Panc1 (cell line): ENCODE measurements around the gene NOS3. TPM values are rescaled to one million over a fixed set of nuclear protein-coding genes. Genes with fewer than 3 reads are reported as not detected.

Source experiments
- ATAC-seq: fragments of 200-7000 bp; cut with Tn5 transposase; 2 replicates; pipeline ENCODE4 v1.9.1; 2020; ENCODE audit warnings: mild to moderate bottlenecking, moderate library complexity
- BruUV-seq: library from RNA; stranded (reverse); fragments of 400-500 nt; replicated peaks from 2 replicates; lab custom pipeline; 2021; lab: Mats Ljungman, UMichigan
- CTCF ChIA-PET: fragments of 300-600 bp; sonication (Branson Sonifier 250); formaldehyde crosslinking; loops from one replicate; lab custom pipeline; 2022; ENCODE audit warnings: antibody characterized with exemption; lab: Charles Lee
- POLR2A ChIA-PET: fragments of 300-600 bp; sonication (Branson Sonifier 250); formaldehyde crosslinking; loops from one replicate; lab custom pipeline; 2022; ENCODE audit warnings: antibody characterized with exemption; lab: Charles Lee
- DNase-seq: peaks from one replicate; pipeline ENCODE4 v3.0.0-alpha.2; 2010; ENCODE audit warnings: low read depth, low spot score
- H3K27ac ChIP-seq: 2 replicates; pipeline ENCODE4 v1.5.1; 2011; ENCODE audit warnings: mild to moderate bottlenecking, low read length, inconsistent platforms
- H3K27me3 ChIP-seq: fragments of 200-500 bp; sonication (Bioruptor generic); 2 replicates; pipeline ENCODE4 v1.6.0; 2014; ENCODE audit warnings: low read length, inconsistent platforms; ENCODE audit not compliant: control insufficient read depth, insufficient read depth
- H3K36me3 ChIP-seq: fragments of 200-500 bp; sonication (Bioruptor generic); 2 replicates; pipeline ENCODE4 v1.5.1; 2014; ENCODE audit warnings: inconsistent platforms, mild to moderate bottlenecking, low read length, moderate library complexity; ENCODE audit not compliant: control insufficient read depth, insufficient read depth
- H3K4me1 ChIP-seq: 2 replicates; pipeline ENCODE4 v1.5.1; 2011; ENCODE audit warnings: inconsistent platforms, mild to moderate bottlenecking, low read length, moderate library complexity; ENCODE audit not compliant: control insufficient read depth, insufficient read depth
- H3K4me3 ChIP-seq, 2 experiments: 2 replicates each; pipeline ENCODE4 v1.5.1; 2011 to 2012; ENCODE audit warnings: low read depth in 2 of 2, low read length in 2 of 2, mild to moderate bottlenecking in 2 of 2, inconsistent platforms in 1 of 2, moderate library complexity in 1 of 2
- H3K9me3 ChIP-seq: fragments of 200-500 bp; sonication (Bioruptor generic); 2 replicates; pipeline ENCODE4 v1.5.1; 2014; ENCODE audit warnings: low read depth, mild to moderate bottlenecking, inconsistent platforms, low read length, moderate library complexity; ENCODE audit not compliant: control insufficient read depth, insufficient read depth
- POLR2AphosphoS5 ChIP-seq: IDR thresholded peaks from 2 replicates; pipeline ENCODE4 v1.6.1; 2012; ENCODE audit warnings: mild to moderate bottlenecking, low read depth, low read length, moderate library complexity
- SIN3A ChIP-seq: IDR thresholded peaks from 2 replicates; pipeline ENCODE4 v1.6.1; 2012; ENCODE audit warnings: low read depth, mild to moderate bottlenecking, low read length, moderate library complexity, borderline replicate concordance; ENCODE audit not compliant: insufficient read depth
- TCF7L2 ChIP-seq: IDR thresholded peaks from 2 replicates; pipeline ENCODE4 v1.6.1; 2011; ENCODE audit warnings: mild to moderate bottlenecking, low read depth, low read length, inconsistent platforms
- in situ Hi-C: cut with HindIII; loops from 2 replicates; pipeline ENCODE4 v1.10.0; 2016; ENCODE audit warnings: low sequenced_read_pairs, low pct_unique_long_range_greater_than_20kb
- intact Hi-C: fragments of 100-400 bp; cut with micrococcal nuclease; formaldehyde crosslinking; loops from one replicate; pipeline ENCODE4 v1.10.0; 2022; ENCODE audit not compliant: unreplicated experiment
- total RNA-seq: library from RNA; stranded (reverse); gene quantifications from one replicate; pipeline ENCODE4 v1.2.1, GENCODE V29; 2021; ENCODE audit not compliant: unreplicated experiment
- TF ChIP-seq, protein P1 (sequence below): fragments of 450-650 bp; IDR thresholded peaks from 2 replicates; pipeline ENCODE4 v1.5.1; 2017; ENCODE audit warnings: mild to moderate bottlenecking
- TF ChIP-seq, protein P2 (sequence below), 2 experiments: IDR thresholded peaks; 2 replicates each; pipeline ENCODE4 v1.6.1; 2011 to 2012; ENCODE audit warnings: low read depth in 2 of 2, control low read depth in 1 of 2, low read length in 1 of 2, mild to moderate bottlenecking in 1 of 2, moderate library complexity in 1 of 2; ENCODE audit not compliant: insufficient read depth in 1 of 2

NOS3 gene
- total RNA-seq, 1 experiment from 2014 or later, result 3.1 TPM

DNA sequence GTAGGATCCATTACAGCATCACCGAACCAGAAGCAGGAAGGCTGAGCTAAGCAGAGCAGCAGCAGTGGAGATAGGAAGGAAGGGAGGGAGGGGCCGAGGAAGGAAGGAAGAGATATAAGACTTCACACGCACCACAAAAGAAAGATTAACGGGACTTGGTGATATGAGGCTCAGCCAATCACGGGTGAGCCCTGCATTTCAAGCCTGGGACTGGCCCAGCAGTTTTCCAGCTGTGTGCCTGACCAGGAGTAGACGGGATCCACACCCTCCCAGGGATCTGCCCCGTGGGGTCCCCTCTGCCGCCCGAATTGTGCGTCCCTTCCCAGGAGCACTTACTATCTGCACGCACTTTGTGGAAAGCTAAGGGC lies 17.3 kb downstream of the NOS3 start:
- POLR2A ChIA-PET, result no interaction called here
- H3K27ac ChIP-seq, result peak overlapping the region; percentile 12; the same call in 1 of the 2 replicates

DNA sequence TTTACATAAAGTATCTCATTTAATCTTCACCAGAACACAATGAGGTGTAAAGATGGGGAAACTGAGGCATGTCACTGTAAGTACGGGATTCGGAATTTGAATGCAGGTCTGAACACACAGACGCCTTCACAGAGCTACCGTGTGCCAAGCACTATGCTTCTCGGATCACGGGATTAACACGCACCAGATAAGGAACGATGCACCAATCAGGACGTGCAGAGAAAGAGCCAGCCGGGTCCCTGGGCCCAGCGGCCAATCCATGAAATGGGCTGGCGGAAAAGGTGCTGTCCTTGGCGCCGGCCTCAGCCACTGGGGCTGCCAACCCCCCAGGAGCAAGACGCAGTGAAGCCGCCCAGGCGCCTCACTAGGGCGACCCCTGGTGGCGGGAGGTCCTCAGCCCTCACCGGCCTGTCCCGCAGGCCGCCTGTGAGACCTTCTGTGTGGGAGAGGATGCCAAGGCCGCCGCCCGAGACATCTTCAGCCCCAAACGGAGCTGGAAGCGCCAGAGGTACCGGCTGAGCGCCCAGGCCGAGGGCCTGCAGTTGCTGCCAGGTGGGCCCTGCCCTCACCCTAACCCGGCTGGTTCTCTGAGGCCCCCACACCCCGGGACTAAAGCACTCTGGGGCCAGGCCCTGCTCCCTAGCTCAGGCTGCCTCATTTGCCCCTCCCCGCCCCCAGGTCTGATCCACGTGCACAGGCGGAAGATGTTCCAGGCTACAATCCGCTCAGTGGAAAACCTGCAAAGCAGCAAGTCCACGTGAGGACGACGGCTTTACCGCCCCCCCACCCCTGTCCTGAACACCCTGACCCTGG lies 17.9 kb downstream of the NOS3 start:
- no peak for TF ChIP-seq POLR2AphosphoS5
- TF ChIP-seq, protein P1, sequence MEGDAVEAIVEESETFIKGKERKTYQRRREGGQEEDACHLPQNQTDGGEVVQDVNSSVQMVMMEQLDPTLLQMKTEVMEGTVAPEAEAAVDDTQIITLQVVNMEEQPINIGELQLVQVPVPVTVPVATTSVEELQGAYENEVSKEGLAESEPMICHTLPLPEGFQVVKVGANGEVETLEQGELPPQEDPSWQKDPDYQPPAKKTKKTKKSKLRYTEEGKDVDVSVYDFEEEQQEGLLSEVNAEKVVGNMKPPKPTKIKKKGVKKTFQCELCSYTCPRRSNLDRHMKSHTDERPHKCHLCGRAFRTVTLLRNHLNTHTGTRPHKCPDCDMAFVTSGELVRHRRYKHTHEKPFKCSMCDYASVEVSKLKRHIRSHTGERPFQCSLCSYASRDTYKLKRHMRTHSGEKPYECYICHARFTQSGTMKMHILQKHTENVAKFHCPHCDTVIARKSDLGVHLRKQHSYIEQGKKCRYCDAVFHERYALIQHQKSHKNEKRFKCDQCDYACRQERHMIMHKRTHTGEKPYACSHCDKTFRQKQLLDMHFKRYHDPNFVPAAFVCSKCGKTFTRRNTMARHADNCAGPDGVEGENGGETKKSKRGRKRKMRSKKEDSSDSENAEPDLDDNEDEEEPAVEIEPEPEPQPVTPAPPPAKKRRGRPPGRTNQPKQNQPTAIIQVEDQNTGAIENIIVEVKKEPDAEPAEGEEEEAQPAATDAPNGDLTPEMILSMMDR, result peak; percentile 97
- H3K36me3 ChIP-seq, result no peaks in the 10 kb centered on the region
- POLR2A ChIA-PET, result no interaction called here
- peaks cover 34% of the 10 kb centered on the region for H3K4me1 ChIP-seq
- H3K9me3 ChIP-seq, result no peaks in the 10 kb centered on the region
- H3K27me3 ChIP-seq, result no peaks in the 10 kb centered on the region
- ATAC-seq (peak; percentile 85), DNase-seq (no peak)
- H3K4me3 ChIP-seq, result peak overlapping the region; percentile 5 to 41; a peak in 2 of 4 replicates
- BruUV-seq, result no TSS peak
- intact Hi-C loops (no loop called here), in situ Hi-C loops (no loop called here)
- peak overlapping the region; percentile 12; the same call in 1 of the 2 replicates for H3K27ac ChIP-seq
- CTCF ChIA-PET, result interaction anchor here (0.8 to 2.4 kb wide), 7 partner anchors 10 to 68 kb away, joined by 3 to 11 read pairs (median 4); partner anchors contain the start of gene ABCB8

More for the DNA sequence above, 17.3 kb downstream of the NOS3 start:
- intact Hi-C loops, result no loop called here
- TF ChIP-seq, protein P2, sequence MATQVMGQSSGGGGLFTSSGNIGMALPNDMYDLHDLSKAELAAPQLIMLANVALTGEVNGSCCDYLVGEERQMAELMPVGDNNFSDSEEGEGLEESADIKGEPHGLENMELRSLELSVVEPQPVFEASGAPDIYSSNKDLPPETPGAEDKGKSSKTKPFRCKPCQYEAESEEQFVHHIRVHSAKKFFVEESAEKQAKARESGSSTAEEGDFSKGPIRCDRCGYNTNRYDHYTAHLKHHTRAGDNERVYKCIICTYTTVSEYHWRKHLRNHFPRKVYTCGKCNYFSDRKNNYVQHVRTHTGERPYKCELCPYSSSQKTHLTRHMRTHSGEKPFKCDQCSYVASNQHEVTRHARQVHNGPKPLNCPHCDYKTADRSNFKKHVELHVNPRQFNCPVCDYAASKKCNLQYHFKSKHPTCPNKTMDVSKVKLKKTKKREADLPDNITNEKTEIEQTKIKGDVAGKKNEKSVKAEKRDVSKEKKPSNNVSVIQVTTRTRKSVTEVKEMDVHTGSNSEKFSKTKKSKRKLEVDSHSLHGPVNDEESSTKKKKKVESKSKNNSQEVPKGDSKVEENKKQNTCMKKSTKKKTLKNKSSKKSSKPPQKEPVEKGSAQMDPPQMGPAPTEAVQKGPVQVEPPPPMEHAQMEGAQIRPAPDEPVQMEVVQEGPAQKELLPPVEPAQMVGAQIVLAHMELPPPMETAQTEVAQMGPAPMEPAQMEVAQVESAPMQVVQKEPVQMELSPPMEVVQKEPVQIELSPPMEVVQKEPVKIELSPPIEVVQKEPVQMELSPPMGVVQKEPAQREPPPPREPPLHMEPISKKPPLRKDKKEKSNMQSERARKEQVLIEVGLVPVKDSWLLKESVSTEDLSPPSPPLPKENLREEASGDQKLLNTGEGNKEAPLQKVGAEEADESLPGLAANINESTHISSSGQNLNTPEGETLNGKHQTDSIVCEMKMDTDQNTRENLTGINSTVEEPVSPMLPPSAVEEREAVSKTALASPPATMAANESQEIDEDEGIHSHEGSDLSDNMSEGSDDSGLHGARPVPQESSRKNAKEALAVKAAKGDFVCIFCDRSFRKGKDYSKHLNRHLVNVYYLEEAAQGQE (IDR thresholded peaks at IDR 0.05; ENCODE audit: insufficient read depth in 1 of 2, low read depth in 2 of 2, low read length in 1 of 2), result no peak
- TF ChIP-seq TCF7L2 (no peak), SIN3A (no peak)
- TF ChIP-seq, protein P1, result no peak
- H3K4me3 ChIP-seq, result peak overlapping the region in 1 of 2 experiments; percentile 41; a peak in 2 of 4 replicates
- no peaks in the 10 kb centered on the region for H3K36me3 ChIP-seq
- DNase-seq, result no peak
- BruUV-seq, result no TSS peak
- in situ Hi-C loops, result no loop called here
- peaks cover 34% of the 10 kb centered on the region for H3K4me1 ChIP-seq
- no peak for ATAC-seq
- CTCF ChIA-PET, result interaction anchor here (1.1 to 1.4 kb wide), 2 partner anchors 13 to 46 kb away, joined by 3 to 4 read pairs; no protein-coding TSS in a partner anchor
- H3K27me3 ChIP-seq, result no peaks in the 10 kb centered on the region
- no peaks in the 10 kb centered on the region for H3K9me3 ChIP-seq
